ENCODE measurements around the gene FAAH.

FAAH gene

DNA sequence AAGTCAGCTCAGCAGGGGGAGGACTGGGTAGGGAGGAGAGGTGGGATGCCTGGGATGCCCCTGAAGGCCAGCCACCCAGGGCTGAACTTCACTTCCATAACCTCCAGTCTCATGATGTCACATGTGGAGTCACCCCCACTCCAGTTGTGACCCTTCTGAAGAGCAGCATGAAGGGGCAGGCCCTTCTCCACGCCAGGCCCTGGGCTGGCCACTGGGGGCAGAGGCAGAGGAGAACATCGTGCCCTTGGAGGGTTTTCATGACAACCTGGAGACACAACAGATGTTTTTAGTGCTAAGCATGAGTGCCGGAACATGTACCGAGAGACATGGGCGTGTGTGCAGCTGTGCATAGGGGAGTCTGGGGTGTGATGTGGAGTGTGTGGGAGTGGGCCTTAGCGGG is 37.6 kb downstream of the FAAH start:
- Histone ChIP-seq H4K91ac (ENCODE audit: low read depth, low read length, poor library complexity) (no peak overlapping the region), H3K4me1 (ENCODE audit: control insufficient read depth in 2 of 2, insufficient read depth in 1 of 2, low read depth in 1 of 2, low read length in 2 of 2) (peaks cover 0 to 6% of the 10 kb centered on the region in 2 donors), H3K4ac (ENCODE audit: low read length) (no peak overlapping the region), H2BK5ac (ENCODE audit: low read length) (no peak overlapping the region), H3K18ac (ENCODE audit: low read length) (peak overlapping the region; percentile 17), H3K4me2 (ENCODE audit: insufficient read depth, low read length, poor library complexity, severe bottlenecking) (no peak overlapping the region), H2BK15ac (ENCODE audit: low read length) (no peak overlapping the region), H2BK12ac (ENCODE audit: low read length) (no peak overlapping the region), H3K23ac (ENCODE audit: low read depth, low read length, poor library complexity) (no peak overlapping the region), H2AK5ac (ENCODE audit: low read depth, low read length) (no peak overlapping the region), H2AFZ (ENCODE audit: low read length) (no peak overlapping the region), H3K27ac (replicated peaks; ENCODE audit: low read length) (no peak overlapping the region), H3K14ac (ENCODE audit: low read length) (no peak overlapping the region), H3K79me1 (ENCODE audit: low read depth, low read length) (no peaks in the 10 kb centered on the region), H3K27me3 (ENCODE audit: control insufficient read depth in 3 of 3, insufficient read depth in 3 of 3, low read depth in 1 of 3, low read length in 3 of 3) (peaks cover 0 to 43% (median 0%) of the 10 kb centered on the region in 3 experiments), H2BK120ac (ENCODE audit: low read depth, low read length) (no peak overlapping the region), H3K36me3 (replicated peaks in 1 of 2; ENCODE audit: control insufficient read depth in 2 of 2, insufficient read depth in 2 of 2, low read length in 2 of 2) (no peaks in the 10 kb centered on the region), H3K9ac (ENCODE audit: low read depth, low read length, poor library complexity) (no peak overlapping the region), H4K8ac (ENCODE audit: low read depth, low read length) (no peak overlapping the region), H3K9me3 (replicated peaks in 1 of 2; ENCODE audit: control insufficient read depth in 2 of 2, insufficient read depth in 1 of 2, low read depth in 1 of 2, low read length in 2 of 2) (no peaks in the 10 kb centered on the region), H3K4me3 (ENCODE audit: low read length in 2 of 2) (no peak overlapping the region)
- WGBS, 2 donors (ENCODE audit: extremely low coverage in 2 of 2, insufficient read length in 2 of 2, insufficient replicate concordance in 1 of 2) = no CpG with 5 or more reads among the region's 6 CpGs
- DNase-seq (ENCODE audit: low spot score) = no peak

DNA sequence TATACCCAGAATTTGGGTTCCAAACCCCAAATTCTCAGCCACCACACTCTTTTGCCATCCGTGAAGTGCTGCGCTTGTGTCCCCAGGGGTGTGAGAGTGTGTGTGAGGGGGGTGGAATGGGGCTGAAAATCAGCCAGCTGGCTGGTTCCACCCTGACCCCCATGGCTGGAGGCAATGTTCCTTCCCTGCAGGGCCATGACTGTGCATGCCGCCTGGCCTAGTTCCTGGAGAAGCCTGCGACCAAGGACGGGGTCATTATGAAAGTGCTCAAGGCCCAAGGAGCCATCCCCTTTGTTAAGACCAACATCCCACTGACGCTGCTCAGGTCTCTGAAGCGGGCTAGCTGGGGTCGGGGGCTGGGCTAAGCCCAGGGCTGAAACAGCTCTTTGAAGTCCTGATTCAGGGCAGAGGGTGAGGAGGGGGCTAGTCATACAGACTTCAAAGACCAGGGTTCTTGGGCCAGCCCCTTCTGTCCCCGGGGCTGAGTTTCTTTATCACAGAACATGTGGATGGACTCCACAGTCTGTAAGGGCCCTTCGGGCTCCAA is 38.7 kb downstream of the FAAH start:
- Histone ChIP-seq H3K18ac (ENCODE audit: low read length) (peak overlapping the region; percentile 88), H3K23ac (ENCODE audit: low read depth, low read length, poor library complexity) (no peak overlapping the region), H3K79me1 (ENCODE audit: low read depth, low read length) (no peaks in the 10 kb centered on the region), H3K4me1 (ENCODE audit: control insufficient read depth in 2 of 2, insufficient read depth in 1 of 2, low read depth in 1 of 2, low read length in 2 of 2) (peaks cover 0 to 6% of the 10 kb centered on the region in 2 donors), H4K8ac (ENCODE audit: low read depth, low read length) (no peak overlapping the region), H3K9ac (ENCODE audit: low read depth, low read length, poor library complexity) (peak overlapping the region; percentile 2), H3K4me3 (ENCODE audit: low read length in 2 of 2) (no peak overlapping the region), H2BK15ac (ENCODE audit: low read length) (no peak overlapping the region), H2AK5ac (ENCODE audit: low read depth, low read length) (peak overlapping the region; percentile 20), H3K4me2 (ENCODE audit: insufficient read depth, low read length, poor library complexity, severe bottlenecking) (no peak overlapping the region), H3K36me3 (replicated peaks in 1 of 2; ENCODE audit: control insufficient read depth in 2 of 2, insufficient read depth in 2 of 2, low read length in 2 of 2) (no peaks in the 10 kb centered on the region), H3K27me3 (ENCODE audit: control insufficient read depth in 3 of 3, insufficient read depth in 3 of 3, low read depth in 1 of 3, low read length in 3 of 3) (peaks cover 0 to 43% (median 0%) of the 10 kb centered on the region in 3 experiments), H2AFZ (ENCODE audit: low read length) (no peak overlapping the region), H3K4ac (ENCODE audit: low read length) (no peak overlapping the region), H3K14ac (ENCODE audit: low read length) (no peak overlapping the region), H2BK5ac (ENCODE audit: low read length) (peak overlapping the region; percentile 75), H3K27ac (replicated peaks; ENCODE audit: low read length) (no peak overlapping the region), H4K91ac (ENCODE audit: low read depth, low read length, poor library complexity) (no peak overlapping the region), H3K9me3 (replicated peaks in 1 of 2; ENCODE audit: control insufficient read depth in 2 of 2, insufficient read depth in 1 of 2, low read depth in 1 of 2, low read length in 2 of 2) (no peaks in the 10 kb centered on the region), H2BK120ac (ENCODE audit: low read depth, low read length) (no peak overlapping the region), H2BK12ac (ENCODE audit: low read length) (no peak overlapping the region)
- no CpG with 5 or more reads among the region's 10 CpGs for WGBS, 2 donors (ENCODE audit: extremely low coverage in 2 of 2, insufficient read length in 2 of 2, insufficient replicate concordance in 1 of 2)
- DNase-seq (ENCODE audit: low spot score) = no peak

DNA sequence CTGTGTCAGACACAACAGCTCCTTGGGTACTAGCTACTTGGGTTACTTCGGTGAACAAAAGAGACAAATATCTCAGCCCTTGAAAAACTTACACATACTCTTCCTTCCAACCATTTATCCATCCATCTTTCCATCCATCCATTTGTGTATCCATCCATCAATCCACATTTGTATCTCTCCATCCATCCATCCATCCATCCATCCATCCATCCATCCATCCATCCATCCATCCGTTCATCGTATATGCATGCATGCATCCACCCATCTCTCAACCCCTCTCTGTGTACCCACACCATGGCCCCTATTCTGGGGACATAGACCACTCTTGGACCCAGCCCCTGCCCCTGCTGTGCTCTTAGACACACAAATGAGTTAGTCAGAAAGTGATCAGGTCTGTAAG is 40.2 kb downstream of the FAAH start:
- Histone ChIP-seq H3K18ac (ENCODE audit: low read length) (no peak overlapping the region), H2BK120ac (ENCODE audit: low read depth, low read length) (no peak overlapping the region), H4K91ac (ENCODE audit: low read depth, low read length, poor library complexity) (no peak overlapping the region), H2BK12ac (ENCODE audit: low read length) (no peak overlapping the region), H4K8ac (ENCODE audit: low read depth, low read length) (no peak overlapping the region), H3K9ac (ENCODE audit: low read depth, low read length, poor library complexity) (no peak overlapping the region), H3K14ac (ENCODE audit: low read length) (no peak overlapping the region), H3K9me3 (replicated peaks in 1 of 2; ENCODE audit: control insufficient read depth in 2 of 2, insufficient read depth in 1 of 2, low read depth in 1 of 2, low read length in 2 of 2) (no peaks in the 10 kb centered on the region), H3K27ac (replicated peaks; ENCODE audit: low read length) (no peak overlapping the region), H3K36me3 (replicated peaks in 1 of 2; ENCODE audit: control insufficient read depth in 2 of 2, insufficient read depth in 2 of 2, low read length in 2 of 2) (no peaks in the 10 kb centered on the region), H3K4ac (ENCODE audit: low read length) (no peak overlapping the region), H3K23ac (ENCODE audit: low read depth, low read length, poor library complexity) (no peak overlapping the region), H3K4me1 (ENCODE audit: control insufficient read depth in 2 of 2, insufficient read depth in 1 of 2, low read depth in 1 of 2, low read length in 2 of 2) (peaks cover 0 to 6% of the 10 kb centered on the region in 2 donors), H2BK5ac (ENCODE audit: low read length) (no peak overlapping the region), H2AK5ac (ENCODE audit: low read depth, low read length) (no peak overlapping the region), H3K4me3 (ENCODE audit: low read length in 2 of 2) (no peak overlapping the region), H2BK15ac (ENCODE audit: low read length) (no peak overlapping the region), H2AFZ (ENCODE audit: low read length) (no peak overlapping the region), H3K27me3 (ENCODE audit: control insufficient read depth in 3 of 3, insufficient read depth in 3 of 3, low read depth in 1 of 3, low read length in 3 of 3) (peaks cover 0 to 43% (median 0%) of the 10 kb centered on the region in 3 experiments), H3K4me2 (ENCODE audit: insufficient read depth, low read length, poor library complexity, severe bottlenecking) (no peak overlapping the region), H3K79me1 (ENCODE audit: low read depth, low read length) (no peaks in the 10 kb centered on the region)
- WGBS, 2 donors (ENCODE audit: extremely low coverage in 2 of 2, insufficient read length in 2 of 2, insufficient replicate concordance in 1 of 2) = no CpG with 5 or more reads among the region's 3 CpGs
- DNase-seq (ENCODE audit: low spot score) = no peak

DNA sequence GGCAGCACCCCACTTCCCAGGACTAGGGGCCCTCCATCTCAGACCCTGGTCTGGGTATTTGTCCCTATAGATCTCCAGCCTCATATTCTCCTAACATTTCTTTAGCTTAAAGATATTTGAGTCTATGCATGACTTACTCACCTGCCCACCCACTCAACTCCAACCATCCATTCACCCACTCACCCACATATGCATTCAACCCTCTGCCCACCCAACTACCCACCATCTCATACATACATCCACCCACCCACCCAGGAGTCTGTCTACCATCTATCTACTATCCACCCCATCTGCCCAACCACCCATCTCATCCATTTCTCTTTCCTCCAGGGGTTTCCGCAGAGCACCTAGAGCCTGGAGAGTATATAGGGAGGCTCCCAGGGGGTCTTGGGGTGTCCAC is 42.7 kb downstream of the FAAH start:
- Histone ChIP-seq H3K18ac (ENCODE audit: low read length) (no peak overlapping the region), H3K23ac (ENCODE audit: low read depth, low read length, poor library complexity) (no peak overlapping the region), H3K27ac (replicated peaks; ENCODE audit: low read length) (no peak overlapping the region), H4K8ac (ENCODE audit: low read depth, low read length) (no peak overlapping the region), H2BK15ac (ENCODE audit: low read length) (no peak overlapping the region), H3K36me3 (replicated peaks in 1 of 2; ENCODE audit: control insufficient read depth in 2 of 2, insufficient read depth in 2 of 2, low read length in 2 of 2) (no peaks in the 10 kb centered on the region), H3K4me2 (ENCODE audit: insufficient read depth, low read length, poor library complexity, severe bottlenecking) (no peak overlapping the region), H2AK5ac (ENCODE audit: low read depth, low read length) (no peak overlapping the region), H2BK12ac (ENCODE audit: low read length) (no peak overlapping the region), H3K4ac (ENCODE audit: low read length) (no peak overlapping the region), H3K9ac (ENCODE audit: low read depth, low read length, poor library complexity) (no peak overlapping the region), H2BK5ac (ENCODE audit: low read length) (no peak overlapping the region), H3K9me3 (replicated peaks in 1 of 2; ENCODE audit: control insufficient read depth in 2 of 2, insufficient read depth in 1 of 2, low read depth in 1 of 2, low read length in 2 of 2) (no peaks in the 10 kb centered on the region), H3K79me1 (ENCODE audit: low read depth, low read length) (no peaks in the 10 kb centered on the region), H3K4me3 (ENCODE audit: low read length in 2 of 2) (no peak overlapping the region), H3K27me3 (ENCODE audit: control insufficient read depth in 3 of 3, insufficient read depth in 3 of 3, low read depth in 1 of 3, low read length in 3 of 3) (peaks cover 0 to 30% (median 0%) of the 10 kb centered on the region in 3 experiments), H4K91ac (ENCODE audit: low read depth, low read length, poor library complexity) (no peak overlapping the region), H3K4me1 (ENCODE audit: control insufficient read depth in 2 of 2, insufficient read depth in 1 of 2, low read depth in 1 of 2, low read length in 2 of 2) (peaks cover 0 to 6% of the 10 kb centered on the region in 2 donors), H2BK120ac (ENCODE audit: low read depth, low read length) (no peak overlapping the region), H3K14ac (ENCODE audit: low read length) (no peak overlapping the region), H2AFZ (ENCODE audit: low read length) (no peak overlapping the region)
- no peak for DNase-seq (ENCODE audit: low spot score)
- no CpG with 5 or more reads among the region's 1 CpG for WGBS, 2 donors (ENCODE audit: extremely low coverage in 2 of 2, insufficient read length in 2 of 2, insufficient replicate concordance in 1 of 2)

All from neuronal stem cell (in vitro differentiated cells).